UCSD-AML1 (cell line): ENCODE data around the gene GNAQ.
"Not testable (repeated sequence)": the region's sequence is repeated elsewhere in the genome, so short reads cannot be mapped to it uniquely, and the experiment has no call there.

Experiments
- DNase-seq: peaks from one replicate; lab custom pipeline; 2025; ENCODE audit not compliant: unreplicated experiment; lab: John Stamatoyannopoulos, UW

Gene GNAQ

GRCh38 chr9:77881634-77882033, 150.0 kb downstream of the GNAQ start:
- DNase-seq = not testable (repeated sequence)

- no peak for DNase-seq
These were observed 150.5 kb downstream of the GNAQ start for GRCh38 chr9:77881111-77881510.

- no peak for DNase-seq
These were observed 152.1 kb downstream of the GNAQ start for GRCh38 chr9:77879437-77879943.

- DNase-seq = not testable (repeated sequence)
These were observed 152.8 kb downstream of the GNAQ start for GRCh38 chr9:77878793-77879192.

- DNase-seq = no peak
These were observed 153.6 kb downstream of the GNAQ start for GRCh38 chr9:77877976-77878375.

- DNase-seq = no peak
These were observed 155.0 kb downstream of the GNAQ start for GRCh38 chr9:77876590-77876989.

- DNase-seq = no peak
These were observed 155.5 kb downstream of the GNAQ start for GRCh38 chr9:77876091-77876490.

- no peak for DNase-seq
These were observed 158.7 kb downstream of the GNAQ start for GRCh38 chr9:77872863-77873262.

- no peak for DNase-seq
These were observed 159.4 kb downstream of the GNAQ start for GRCh38 chr9:77872177-77872576.

- DNase-seq = no peak
These were observed 160.1 kb downstream of the GNAQ start for GRCh38 chr9:77871483-77871882.

GRCh38 chr9:77866878-77867277, 164.7 kb downstream of the GNAQ start:
- DNase-seq = no peak

- DNase-seq = no peak
These were observed 166.1 kb downstream of the GNAQ start for GRCh38 chr9:77865385-77866047.

GRCh38 chr9:77864211-77864889, 167.3 kb downstream of the GNAQ start:
- no peak for DNase-seq

- DNase-seq = not testable (repeated sequence)
These were observed 168.0 kb downstream of the GNAQ start for GRCh38 chr9:77863638-77864037.

- not testable (repeated sequence) for DNase-seq
These were observed 170.7 kb downstream of the GNAQ start for GRCh38 chr9:77860953-77861352.

- DNase-seq = no peak
These were observed 173.9 kb downstream of the GNAQ start for GRCh38 chr9:77857513-77858259.

- no peak for DNase-seq
These were observed 175.0 kb downstream of the GNAQ start for GRCh38 chr9:77856615-77857014.

- DNase-seq = no peak
These were observed 176.7 kb downstream of the GNAQ start for GRCh38 chr9:77854916-77855311.

GRCh38 chr9:77854258-77854915, 177.2 kb downstream of the GNAQ start:
- no peak for DNase-seq

GRCh38 chr9:77853716-77854115, 177.9 kb downstream of the GNAQ start:
- no peak for DNase-seq

- no peak for DNase-seq
These were observed 179.6 kb downstream of the GNAQ start for GRCh38 chr9:77851882-77852595.
